ENCODE measurements around the gene PHKA1.
"Not testable (repeated sequence)": the region's sequence is repeated elsewhere in the genome, so short reads cannot be mapped to it uniquely, and the experiment has no call there.

Gene PHKA1

DNA sequence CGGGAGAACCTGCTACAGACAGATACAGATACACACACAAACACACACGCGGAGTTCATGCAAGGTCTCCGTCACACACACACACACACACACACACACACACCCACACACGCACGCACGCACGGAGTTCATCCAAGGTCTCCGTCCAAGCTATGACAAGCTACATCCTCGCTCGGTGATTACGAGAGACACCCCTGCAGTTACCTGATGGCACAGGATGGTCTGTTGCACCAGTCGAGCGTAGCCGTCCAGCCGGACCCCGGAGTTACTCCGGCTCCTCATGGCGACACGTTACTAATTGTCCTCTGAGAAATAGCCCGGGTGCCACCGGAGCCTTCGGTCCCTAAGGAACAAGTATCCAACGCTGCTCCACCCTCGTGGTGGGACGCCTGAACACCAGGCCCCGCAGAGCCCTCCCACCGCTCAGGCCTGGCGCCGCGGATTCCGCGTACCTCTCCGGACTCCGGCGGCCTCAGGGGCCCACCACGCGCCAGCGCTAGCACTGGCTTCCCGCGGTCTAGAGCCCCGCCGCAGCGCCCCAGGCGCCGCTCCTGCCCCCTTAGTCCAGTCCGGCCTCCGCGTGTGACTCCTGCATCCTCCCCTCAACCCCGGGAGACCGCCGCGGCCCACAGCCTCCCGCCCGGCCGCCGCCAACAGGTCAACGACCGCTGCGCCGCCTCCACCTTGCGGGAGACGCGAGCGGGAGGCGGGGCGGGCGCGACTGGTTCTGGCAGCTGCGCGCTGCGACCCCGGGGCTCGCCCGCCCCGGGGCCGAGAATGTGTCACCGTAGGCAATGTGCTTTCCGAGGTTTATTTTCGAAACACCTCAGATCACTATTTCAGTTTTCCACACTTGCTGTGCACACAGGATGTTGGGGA is at the start of gene PHKA1:
PHKA1 (minus strand) TSS at position 708 of the 879 bp plus-strand sequence; CDS start at position 282, 426 bp downstream.
- peak within 1 kb of the TSS; percentile 53 for H3K4me3 ChIP-seq (ENCODE audit: low read depth, low read length)
- DNase-seq (ENCODE audit: low read depth, low spot score); CTCF ChIA-PET; POLR2A ChIA-PET: not testable (repeated sequence)

DNA sequence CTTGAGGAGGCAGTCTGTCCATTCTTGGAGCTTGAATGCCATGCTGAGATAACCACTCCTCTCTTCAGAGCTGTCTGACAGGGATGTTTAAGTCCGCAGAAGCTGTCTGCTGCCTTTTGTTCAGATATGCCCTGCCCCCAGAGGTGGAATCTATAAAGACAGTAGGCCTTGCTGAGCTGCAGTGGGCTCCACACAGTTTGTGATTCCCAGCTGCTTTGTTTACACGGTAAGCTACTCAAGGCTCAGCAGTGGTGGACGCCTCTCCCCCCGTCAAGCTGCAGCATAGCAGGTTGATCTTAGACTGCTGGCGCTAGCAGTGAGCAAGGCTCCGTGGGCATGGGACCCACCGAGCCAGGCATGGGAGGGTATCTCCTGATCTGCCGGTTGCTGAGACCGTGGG is 46.3 kb upstream of the PHKA1 start:
- DNase-seq (ENCODE audit: low read depth, low spot score); POLR2A ChIA-PET; H3K4me3 ChIP-seq (ENCODE audit: low read depth, low read length); CTCF ChIA-PET: not testable (repeated sequence)

DNA sequence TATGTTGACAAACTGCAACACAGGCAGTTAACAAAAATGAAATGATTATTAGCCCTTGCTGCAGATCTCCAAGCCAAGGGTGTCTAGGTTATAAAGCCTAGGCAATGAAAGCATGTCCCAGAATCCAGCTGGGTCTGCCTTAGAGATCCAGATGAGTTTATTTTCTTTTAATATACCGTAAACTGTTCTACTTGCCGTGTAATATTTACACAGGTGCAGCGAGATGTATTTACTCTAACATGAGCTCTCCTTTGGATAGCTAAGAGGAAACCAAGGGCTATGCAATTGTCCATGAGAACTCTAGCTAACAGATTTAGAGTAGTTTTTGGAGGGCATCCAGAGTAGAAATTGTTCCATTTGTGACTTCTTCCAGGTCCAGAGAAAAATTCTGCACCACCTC is 34.4 kb upstream of the PHKA1 start:
- H3K4me3 ChIP-seq (ENCODE audit: low read depth, low read length); CTCF ChIA-PET; POLR2A ChIA-PET; DNase-seq (ENCODE audit: low read depth, low spot score): not testable (repeated sequence)

DNA sequence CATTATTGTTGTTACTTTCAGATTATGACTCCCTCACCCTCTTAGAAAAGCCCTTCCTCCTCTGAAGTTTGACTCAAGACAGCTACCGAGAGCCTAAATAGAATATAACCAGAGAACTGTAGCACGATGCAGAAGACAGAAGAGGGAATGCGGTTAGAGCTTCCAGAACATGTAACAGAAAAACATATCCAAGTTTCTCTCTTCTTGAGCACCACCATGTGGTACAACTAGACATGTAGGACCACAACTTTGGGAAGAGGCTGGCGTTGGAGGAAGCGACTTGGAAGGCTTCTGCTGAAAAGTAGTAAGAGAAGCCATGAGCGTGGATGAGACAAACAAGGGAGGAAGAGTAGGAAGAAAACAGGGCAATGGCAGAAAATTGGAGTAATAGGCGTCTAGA is 31.4 kb upstream of the PHKA1 start:
- H3K4me3 ChIP-seq (ENCODE audit: low read depth, low read length); POLR2A ChIA-PET; DNase-seq (ENCODE audit: low read depth, low spot score); CTCF ChIA-PET: not testable (repeated sequence)

DNA sequence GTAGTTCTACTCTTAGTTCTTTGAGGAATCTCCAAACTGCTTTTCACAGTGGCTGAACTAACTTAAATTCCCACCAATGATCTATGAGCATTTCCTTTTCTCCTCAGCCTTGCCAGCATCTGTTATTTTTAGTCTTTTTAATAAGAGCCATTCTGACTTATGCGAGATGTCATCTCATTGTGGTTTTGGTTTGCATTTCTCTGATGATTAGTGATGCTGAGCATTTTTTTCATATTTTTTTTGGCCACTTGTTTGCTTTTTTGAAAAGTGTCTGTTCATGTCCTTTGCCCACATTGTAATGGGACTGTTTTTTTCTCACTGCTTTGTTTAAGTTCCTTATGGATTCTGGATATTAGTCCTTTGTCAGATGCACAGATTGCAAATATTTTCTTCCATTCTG is 21.5 kb upstream of the PHKA1 start:
- ChIA-PET CTCF (no interaction called here), POLR2A (no interaction called here)
- DNase-seq (ENCODE audit: low read depth, low spot score): no peak

DNA sequence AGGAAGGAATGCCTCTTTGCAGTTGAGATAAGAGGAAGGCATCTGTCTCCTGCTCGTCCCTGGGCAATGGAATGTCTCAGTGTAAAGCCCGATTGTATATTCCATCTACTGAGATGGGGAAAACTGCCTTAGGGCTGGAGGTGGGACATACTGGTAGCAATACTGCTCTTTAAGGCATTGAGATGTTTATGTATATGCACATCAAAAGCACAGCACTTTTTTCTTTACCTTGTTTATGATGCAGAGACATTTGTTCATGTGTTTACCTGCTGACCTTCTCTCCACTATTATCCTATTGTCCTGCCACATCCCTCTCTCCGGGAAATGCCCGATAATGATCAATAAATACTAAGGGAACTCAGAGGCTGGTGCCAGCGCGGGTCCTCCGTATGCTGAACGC is 19.5 kb upstream of the PHKA1 start:
- POLR2A ChIA-PET; DNase-seq (ENCODE audit: low read depth, low spot score); CTCF ChIA-PET; H3K4me3 ChIP-seq (ENCODE audit: low read depth, low read length): not testable (repeated sequence)

More for the DNA sequence above, 21.5 kb upstream of the PHKA1 start:
- H3K4me3 ChIP-seq (ENCODE audit: low read depth, low read length): no peak overlapping the region
- TF ChIP-seq, protein P1, sequence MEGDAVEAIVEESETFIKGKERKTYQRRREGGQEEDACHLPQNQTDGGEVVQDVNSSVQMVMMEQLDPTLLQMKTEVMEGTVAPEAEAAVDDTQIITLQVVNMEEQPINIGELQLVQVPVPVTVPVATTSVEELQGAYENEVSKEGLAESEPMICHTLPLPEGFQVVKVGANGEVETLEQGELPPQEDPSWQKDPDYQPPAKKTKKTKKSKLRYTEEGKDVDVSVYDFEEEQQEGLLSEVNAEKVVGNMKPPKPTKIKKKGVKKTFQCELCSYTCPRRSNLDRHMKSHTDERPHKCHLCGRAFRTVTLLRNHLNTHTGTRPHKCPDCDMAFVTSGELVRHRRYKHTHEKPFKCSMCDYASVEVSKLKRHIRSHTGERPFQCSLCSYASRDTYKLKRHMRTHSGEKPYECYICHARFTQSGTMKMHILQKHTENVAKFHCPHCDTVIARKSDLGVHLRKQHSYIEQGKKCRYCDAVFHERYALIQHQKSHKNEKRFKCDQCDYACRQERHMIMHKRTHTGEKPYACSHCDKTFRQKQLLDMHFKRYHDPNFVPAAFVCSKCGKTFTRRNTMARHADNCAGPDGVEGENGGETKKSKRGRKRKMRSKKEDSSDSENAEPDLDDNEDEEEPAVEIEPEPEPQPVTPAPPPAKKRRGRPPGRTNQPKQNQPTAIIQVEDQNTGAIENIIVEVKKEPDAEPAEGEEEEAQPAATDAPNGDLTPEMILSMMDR (IDR thresholded peaks at IDR 0.05; ENCODE audit: insufficient read depth, low read length, missing control alignments): no peak

DNA sequence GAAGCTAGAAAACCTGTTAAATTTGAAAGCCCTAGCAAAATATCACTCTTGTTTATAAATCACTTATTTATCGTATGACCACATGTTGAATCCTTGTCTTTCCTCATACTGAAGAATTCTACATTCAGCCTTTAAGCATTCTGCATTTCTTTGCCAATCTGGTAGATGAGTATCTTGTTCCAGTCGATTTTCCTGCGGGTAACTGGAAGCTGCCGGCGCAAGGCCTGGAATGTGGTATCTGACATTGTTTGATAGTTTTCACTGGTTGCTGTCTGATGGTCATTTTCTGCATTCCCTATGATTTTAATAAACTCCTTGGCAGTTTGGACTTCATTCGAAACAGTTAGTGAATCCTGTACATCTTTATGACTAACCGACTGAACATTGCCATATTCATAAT is 13.7 kb upstream of the PHKA1 start:
- TF ChIP-seq, protein P1 (IDR thresholded peaks at IDR 0.05; ENCODE audit: insufficient read depth, low read length, missing control alignments): no peak
- DNase-seq (ENCODE audit: low read depth, low spot score): no peak
- ChIA-PET CTCF (no interaction called here), POLR2A (no interaction called here)
- H3K4me3 ChIP-seq (ENCODE audit: low read depth, low read length): no peak overlapping the region

DNA sequence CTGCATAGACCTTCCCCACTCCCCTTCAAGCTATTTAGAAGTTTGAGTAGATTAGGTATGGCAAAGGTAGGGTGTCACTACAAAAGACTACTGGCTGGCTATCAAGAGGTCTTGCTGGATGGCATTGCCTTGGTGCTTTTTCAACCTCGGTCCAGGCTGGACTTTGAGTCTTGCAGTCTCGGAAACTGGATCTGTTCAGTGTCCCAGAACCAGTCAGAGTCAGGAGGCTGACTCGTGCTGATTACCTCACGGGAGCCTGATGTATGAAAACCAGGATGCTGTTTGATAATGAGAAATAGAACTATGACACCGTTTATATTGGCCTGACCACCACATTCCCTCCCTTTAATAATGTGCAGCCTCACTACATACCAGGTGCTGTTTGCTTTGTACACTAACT is 2.7 kb upstream of the PHKA1 start:
- ChIA-PET POLR2A (no interaction called here), CTCF (no interaction called here)
- DNase-seq (ENCODE audit: low read depth, low spot score): no peak
- TF ChIP-seq, protein P1 (IDR thresholded peaks at IDR 0.05; ENCODE audit: insufficient read depth, low read length, missing control alignments): no peak
- no peak overlapping the region for H3K4me3 ChIP-seq (ENCODE audit: low read depth, low read length)

DNA sequence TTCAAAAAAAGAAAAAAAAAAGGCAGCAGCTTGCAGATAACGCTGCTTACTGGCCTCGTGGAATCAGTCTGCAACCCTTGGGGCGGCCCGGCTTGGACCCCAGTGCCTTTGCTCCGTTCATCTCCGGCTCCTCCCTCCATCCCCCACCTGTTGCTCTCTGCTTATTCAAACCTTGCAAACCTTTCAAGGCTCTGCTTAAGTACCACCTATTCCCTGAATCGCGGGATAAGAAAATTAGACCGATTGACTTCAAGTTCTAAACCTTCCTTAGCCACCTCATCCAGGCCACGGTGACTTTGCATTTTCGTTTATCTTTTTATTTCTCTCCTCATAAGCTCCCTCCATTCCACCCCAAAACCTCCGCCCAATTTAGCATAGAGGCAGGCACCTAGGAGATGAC is 1.4 kb upstream of the PHKA1 start:
- no peak for DNase-seq (ENCODE audit: low read depth, low spot score)
- POLR2A ChIA-PET: no interaction called here
- CTCF ChIA-PET: no interaction called here
- no peak overlapping the region for H3K4me3 ChIP-seq (ENCODE audit: low read depth, low read length)
- TF ChIP-seq, protein P1 (IDR thresholded peaks at IDR 0.05; ENCODE audit: insufficient read depth, low read length, missing control alignments): no peak

Data from AG04449 (cell line).